PC-3 (cell line): Measurements from ENCODE around the gene GATAD2A. TPM values are rescaled to one million over a fixed set of nuclear protein-coding genes. Genes with fewer than 3 reads are reported as not detected.

ENCODE experiments used
- ATAC-seq: fragments of 200-7000 bp; cut with Tn5 transposase; 2 replicates; pipeline ENCODE4 v1.9.1; 2020; ENCODE audit warnings: mild to moderate bottlenecking, moderate library complexity
- BruUV-seq: library from RNA; stranded (reverse); fragments of 400-500 nt; replicated peaks from 2 replicates; lab custom pipeline; 2021; lab: Mats Ljungman, UMichigan
- CTCF ChIA-PET: fragments of 300-600 bp; sonication (Branson Sonifier 250); formaldehyde crosslinking; loops from one replicate; lab custom pipeline; 2022; ENCODE audit warnings: antibody characterized with exemption; lab: Charles Lee
- POLR2A ChIA-PET: fragments of 300-600 bp; sonication (Branson Sonifier 250); formaldehyde crosslinking; loops from one replicate; lab custom pipeline; 2022; ENCODE audit warnings: antibody characterized with exemption; ENCODE audit not compliant: unreplicated experiment; lab: Charles Lee
- DNase-seq: peaks from one replicate; pipeline ENCODE4 v3.0.0-alpha.2; 2015
- H2AFZ ChIP-seq: fragments of 300-600 bp; sonication (generic); 2 replicates; pipeline ENCODE4 v1.6.0; 2016; ENCODE audit warnings: antibody characterized with exemption, low read length
- H3F3A ChIP-seq: fragments of 300-600 bp; sonication (generic); one replicate; pipeline ENCODE4 v1.6.0; 2017; ENCODE audit warnings: antibody characterized with exemption, low read length, control low read depth, mild to moderate bottlenecking; ENCODE audit not compliant: unreplicated experiment
- H3K27ac ChIP-seq: fragments of 300-600 bp; sonication (generic); 2 replicates; pipeline ENCODE4 v1.5.1; 2016; ENCODE audit warnings: mild to moderate bottlenecking, low read length
- H3K27me3 ChIP-seq: fragments of 300-600 bp; sonication (generic); 2 replicates; pipeline ENCODE4 v1.6.1; 2016; ENCODE audit warnings: low read length, mixed read lengths
- H3K36me3 ChIP-seq: fragments of 300-600 bp; sonication (generic); 2 replicates; pipeline ENCODE4 v1.6.1; 2016; ENCODE audit warnings: low read depth, mixed run types, low read length, mixed read lengths
- H3K4me1 ChIP-seq: fragments of 300-600 bp; sonication (generic); 2 replicates; pipeline ENCODE4 v1.5.1; 2016; ENCODE audit warnings: low read length; ENCODE audit not compliant: insufficient read depth
- H3K4me2 ChIP-seq: fragments of 300-600 bp; sonication (generic); 2 replicates; pipeline ENCODE4 v1.6.0; 2016; ENCODE audit warnings: low read length
- H3K4me3 ChIP-seq: fragments of 300-600 bp; sonication (generic); 2 replicates; pipeline ENCODE4 v1.5.1; 2016; ENCODE audit warnings: mild to moderate bottlenecking, low read length, mixed read lengths
- H3K79me2 ChIP-seq: fragments of 300-600 bp; sonication (generic); 2 replicates; pipeline ENCODE4 v1.6.1; 2017; ENCODE audit warnings: low read length, mixed read lengths
- H3K9ac ChIP-seq: fragments of 300-600 bp; sonication (generic); 2 replicates; pipeline ENCODE4 v1.6.0; 2016; ENCODE audit warnings: mild to moderate bottlenecking, low read length
- H3K9me2 ChIP-seq: fragments of 300-600 bp; sonication (generic); replicated peaks from 2 replicates; pipeline ENCODE4 v1.6.1; 2016; ENCODE audit warnings: mixed run types, low read length, mixed read lengths
- H3K9me3 ChIP-seq: fragments of 300-600 bp; sonication (generic); 2 replicates; pipeline ENCODE4 v1.6.1; 2016; ENCODE audit warnings: low read length, mixed read lengths
- H4K20me1 ChIP-seq: fragments of 300-600 bp; sonication (generic); 2 replicates; pipeline ENCODE4 v1.6.1; 2016; ENCODE audit warnings: low read length, mixed read lengths
- EZH2 ChIP-seq: fragments of 300-600 bp; sonication (generic); IDR thresholded peaks from one replicate; pipeline ENCODE4 v1.6.1; 2017; ENCODE audit warnings: antibody characterized with exemption, mild to moderate bottlenecking, low read length; ENCODE audit not compliant: unreplicated experiment
- EZH2phosphoT487 ChIP-seq: fragments of 300-600 bp; sonication (generic); IDR thresholded peaks from 2 replicates; pipeline ENCODE4 v1.6.1; 2018; ENCODE audit warnings: mild to moderate bottlenecking, antibody characterized with exemption, low read length, borderline replicate concordance
- intact Hi-C: fragments of 100-400 bp; cut with micrococcal nuclease; formaldehyde crosslinking; loops from 2 replicates; pipeline ENCODE4 v1.9.0; 2023
- total RNA-seq: library from RNA; depleted of rRNA; stranded (reverse); fragments of >200 nt; gene quantifications from 2 replicates; pipeline ENCODE4 v1.2.3, GENCODE V29; 2014
- TF ChIP-seq, protein P1 (sequence below): fragments of 300-600 bp; sonication (generic); conservative IDR thresholded peaks from 2 replicates; pipeline ENCODE4 v1.5.1; 2017; ENCODE audit warnings: antibody characterized with exemption, low read depth, mild to moderate bottlenecking, low read length

The GATAD2A gene
- total RNA-seq, 1 experiment from 2014 or later, result 104 TPM

DNA sequence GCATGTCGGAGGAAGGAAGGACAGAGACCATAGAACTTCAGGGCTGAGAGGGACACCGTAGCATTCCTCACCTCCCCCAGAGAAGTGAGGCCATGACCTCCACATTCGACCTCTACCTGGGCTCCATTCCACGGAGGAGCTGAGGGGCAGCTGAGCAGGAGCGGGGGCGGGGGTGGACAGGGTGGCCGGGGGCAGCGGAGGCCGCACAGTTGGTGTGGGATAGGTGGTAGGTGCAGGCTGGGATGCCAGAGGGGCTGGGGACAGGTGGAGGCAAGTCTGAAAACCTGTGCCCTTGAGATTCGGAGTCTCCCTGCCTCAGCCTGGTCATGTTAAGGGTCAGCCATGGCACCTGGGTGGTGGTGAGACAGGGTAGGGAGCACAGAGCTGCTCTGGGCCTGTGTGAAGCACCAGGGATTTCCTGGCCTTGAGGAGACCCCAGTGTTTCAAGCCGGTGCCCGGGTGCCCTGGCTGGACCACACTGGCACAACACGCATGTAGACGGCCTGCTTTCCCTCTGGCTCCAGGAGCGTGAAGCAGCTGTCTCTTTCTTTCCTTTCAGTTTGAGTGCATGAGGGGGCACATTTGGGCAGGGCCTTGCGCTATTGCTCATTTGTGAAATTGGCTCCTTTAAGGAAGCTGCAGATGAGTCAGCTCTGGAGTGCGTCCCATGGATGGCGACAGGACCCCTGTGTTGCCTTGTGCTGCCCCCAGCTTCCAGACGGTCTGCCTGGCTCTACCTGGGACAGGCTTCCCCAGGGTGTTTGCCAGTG lies 58.1 kb downstream of the GATAD2A start:
- Histone ChIP-seq H2AFZ (no peak overlapping the region), H3K4me2 (no peak overlapping the region), H3F3A (no peaks in the 10 kb centered on the region), H3K4me1 (peaks cover 19% of the 10 kb centered on the region), H3K36me3 (peaks cover 43% of the 10 kb centered on the region), H3K9me2 (no peaks in the 10 kb centered on the region), H3K9me3 (peaks cover 13% of the 10 kb centered on the region), H3K4me3 (no peak overlapping the region), H3K27ac (no peak overlapping the region), H3K79me2 (peaks cover 71% of the 10 kb centered on the region), H4K20me1 (peaks cover 18% of the 10 kb centered on the region; the same call in 1 of the 2 replicates), H3K9ac (no peak overlapping the region), H3K27me3 (no peaks in the 10 kb centered on the region)
- no peak for ATAC-seq
- intact Hi-C loops, result no loop called here
- no peak for DNase-seq
- BruUV-seq, result no TSS peak
- TF ChIP-seq, protein P1, sequence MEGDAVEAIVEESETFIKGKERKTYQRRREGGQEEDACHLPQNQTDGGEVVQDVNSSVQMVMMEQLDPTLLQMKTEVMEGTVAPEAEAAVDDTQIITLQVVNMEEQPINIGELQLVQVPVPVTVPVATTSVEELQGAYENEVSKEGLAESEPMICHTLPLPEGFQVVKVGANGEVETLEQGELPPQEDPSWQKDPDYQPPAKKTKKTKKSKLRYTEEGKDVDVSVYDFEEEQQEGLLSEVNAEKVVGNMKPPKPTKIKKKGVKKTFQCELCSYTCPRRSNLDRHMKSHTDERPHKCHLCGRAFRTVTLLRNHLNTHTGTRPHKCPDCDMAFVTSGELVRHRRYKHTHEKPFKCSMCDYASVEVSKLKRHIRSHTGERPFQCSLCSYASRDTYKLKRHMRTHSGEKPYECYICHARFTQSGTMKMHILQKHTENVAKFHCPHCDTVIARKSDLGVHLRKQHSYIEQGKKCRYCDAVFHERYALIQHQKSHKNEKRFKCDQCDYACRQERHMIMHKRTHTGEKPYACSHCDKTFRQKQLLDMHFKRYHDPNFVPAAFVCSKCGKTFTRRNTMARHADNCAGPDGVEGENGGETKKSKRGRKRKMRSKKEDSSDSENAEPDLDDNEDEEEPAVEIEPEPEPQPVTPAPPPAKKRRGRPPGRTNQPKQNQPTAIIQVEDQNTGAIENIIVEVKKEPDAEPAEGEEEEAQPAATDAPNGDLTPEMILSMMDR, result no peak
- TF ChIP-seq EZH2phosphoT487, result no peak
- TF ChIP-seq EZH2, result no peak
- POLR2A ChIA-PET, result no interaction called here
- CTCF ChIA-PET, result no interaction called here

DNA sequence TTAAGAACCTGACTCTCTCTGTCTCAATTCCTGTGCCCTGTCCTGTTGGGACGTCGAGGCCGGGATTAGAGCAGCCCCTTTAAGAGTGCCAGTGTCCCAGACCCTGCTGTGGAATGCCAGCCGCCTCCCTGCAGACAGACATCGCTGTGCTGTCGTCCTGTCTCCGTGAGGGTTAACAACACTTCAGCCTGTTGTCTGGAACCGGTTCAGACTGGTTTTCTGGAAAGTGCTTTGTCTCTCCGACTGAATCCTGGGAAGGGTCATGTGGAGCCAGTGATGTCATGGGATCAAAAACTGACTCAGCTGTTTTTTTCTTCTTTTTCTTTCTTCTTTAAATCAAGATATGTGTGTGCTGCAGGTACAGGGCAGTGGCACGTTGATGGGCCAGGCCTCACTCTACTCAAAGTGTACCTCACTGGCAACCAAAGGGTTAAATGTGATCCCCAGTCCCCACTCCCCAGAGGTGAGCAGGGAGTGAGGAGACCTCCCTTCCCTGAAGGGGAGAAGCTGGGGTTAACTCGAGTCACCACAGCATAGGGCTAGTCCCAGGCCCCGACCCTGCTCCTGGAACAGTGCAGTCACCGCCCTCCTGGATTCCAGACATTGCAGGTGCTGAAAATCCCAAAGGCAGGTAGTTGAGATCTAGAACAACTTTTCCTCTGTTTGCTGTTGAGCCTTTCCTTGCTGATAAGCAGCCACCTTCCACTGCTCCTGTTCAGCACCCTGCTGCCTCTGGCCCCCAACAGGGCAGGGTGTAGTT lies 59.0 kb downstream of the GATAD2A start:
- ATAC-seq, result no peak
- Histone ChIP-seq H3K4me2 (no peak overlapping the region), H2AFZ (no peak overlapping the region), H3K36me3 (peaks cover 46% of the 10 kb centered on the region), H4K20me1 (peaks cover 18% of the 10 kb centered on the region; the same call in 1 of the 2 replicates), H3K4me1 (peaks cover 11% of the 10 kb centered on the region), H3K79me2 (peaks cover 66% of the 10 kb centered on the region), H3K4me3 (no peak overlapping the region), H3K27ac (no peak overlapping the region), H3K27me3 (no peaks in the 10 kb centered on the region), H3F3A (no peaks in the 10 kb centered on the region), H3K9me2 (no peaks in the 10 kb centered on the region), H3K9me3 (peaks cover 15% of the 10 kb centered on the region), H3K9ac (no peak overlapping the region)
- ChIA-PET CTCF (no interaction called here), POLR2A (no interaction called here)
- BruUV-seq, result no TSS peak
- DNase-seq, result no peak
- intact Hi-C loops, result no loop called here
- TF ChIP-seq EZH2phosphoT487 (no peak), EZH2 (no peak)
- TF ChIP-seq, protein P1, result no peak
